K562 (cell line): ENCODE data around the gene GAS2L2. TPM values are rescaled to one million over a fixed set of nuclear protein-coding genes. Genes with fewer than 3 reads are reported as not detected.

Experiments used
- ATAC-seq: fragments of 200-7000 bp; cut with Tn5 transposase; 3 replicates; pipeline ENCODE4 v1.9.1; 2020; ENCODE audit warnings: moderate library complexity
- BruUV-seq: library from RNA; stranded (reverse); fragments of 400-500 nt; replicated peaks from 2 replicates; lab custom pipeline; 2021; lab: Mats Ljungman, UMichigan
- CTCF ChIA-PET: fragments of 300-600 bp; formaldehyde crosslinking; extraction: SDS; loops from one replicate; lab custom pipeline; 2021; ENCODE audit warnings: low intra/inter-chr PET ratio; lab: Yijun Ruan, JAX
- POLR2A ChIA-PET: fragments of 300-600, 350-650 bp; sonication (Branson Sonifier 250); formaldehyde crosslinking; extraction: SDS; loops from one replicate; lab custom pipeline; 2021; ENCODE audit warnings: antibody characterized with exemption, inconsistent platforms; lab: Yijun Ruan, JAX
- DNase-seq, 4 experiments: peaks; one replicate each; pipeline versions ENCODE4 v3.0.0 to v3.0.0-alpha.2; 2011 to 2018; ENCODE audit warnings: low spot score in 3 of 4, mixed read lengths in 3 of 4; ENCODE audit errors: extremely low read depth in 1 of 4
- FAIRE-seq: peaks from 2 replicates; lab custom pipeline; 2011; peaks lifted over from hg19 to GRCh38; lab: Jason Lieb, UNC
- H2AFZ ChIP-seq: 2 replicates; pipeline ENCODE4 v1.6.0; 2011; ENCODE audit warnings: low read depth, low read length, control low read depth, inconsistent platforms
- H3K27ac ChIP-seq: fragments of 200-600 bp; 3 replicates; pipeline ENCODE4 v1.8.0; 2011; ENCODE audit warnings: low read depth, mild to moderate bottlenecking, control low read depth, inconsistent platforms, low read length, moderate library complexity, mixed read lengths; ENCODE audit errors: extremely low read depth
- H3K27me3 ChIP-seq, 2 experiments: fragments of 300-600 bp in 1 of 2; 2 replicates in 1 of 2; 3 replicates in 1 of 2; pipeline versions ENCODE4 v1.6.0 to v1.8.0; 2011; ENCODE audit warnings: inconsistent platforms in 2 of 2, low read length in 2 of 2, mild to moderate bottlenecking in 1 of 2, mixed read lengths in 1 of 2, moderate library complexity in 1 of 2; ENCODE audit not compliant: control insufficient read depth in 2 of 2, insufficient read depth in 2 of 2
- H3K36me3 ChIP-seq: fragments of 300-600 bp; 3 replicates; pipeline ENCODE4 v1.8.0; 2011; ENCODE audit warnings: mild to moderate bottlenecking, low read length, inconsistent platforms; ENCODE audit not compliant: control insufficient read depth, insufficient read depth
- H3K4me1 ChIP-seq, 2 experiments: fragments of 200-600 bp in 1 of 2; replicated peaks in 1 of 2; 2 replicates in 1 of 2; 3 replicates in 1 of 2; pipeline versions ENCODE4 v1.5.1 to v1.8.0; 2011; ENCODE audit warnings: inconsistent platforms in 2 of 2, low read length in 2 of 2, mild to moderate bottlenecking in 1 of 2, mixed read lengths in 1 of 2, moderate library complexity in 1 of 2; ENCODE audit not compliant: control insufficient read depth in 2 of 2, insufficient read depth in 2 of 2
- H3K4me2 ChIP-seq: 2 replicates; pipeline ENCODE4 v1.6.1; 2011; ENCODE audit warnings: low read length, control low read depth, inconsistent platforms, mixed read lengths; ENCODE audit not compliant: insufficient read depth
- H3K4me3 ChIP-seq: fragments of 200-600 bp; sonication (generic), shearing (Covaris generic); 2 replicates; pipeline ENCODE4 v1.5.1; 2016; ENCODE audit warnings: control low read depth, inconsistent platforms
- H3K79me2 ChIP-seq: fragments of 200-600 bp; 3 replicates; pipeline ENCODE4 v1.8.0; 2011; ENCODE audit warnings: low read length, inconsistent platforms; ENCODE audit not compliant: control insufficient read depth, insufficient read depth
- H3K9ac ChIP-seq, 2 experiments: 2 replicates each; pipeline versions ENCODE4 v1.6.0 to v1.6.1; 2011; ENCODE audit warnings: low read depth in 2 of 2, low read length in 2 of 2, control low read depth in 1 of 2, inconsistent platforms in 1 of 2, mild to moderate bottlenecking in 1 of 2, mixed read lengths in 1 of 2; ENCODE audit not compliant: insufficient read depth in 1 of 2
- H3K9me1 ChIP-seq: one replicate; pipeline ENCODE4 v1.6.0; 2011; ENCODE audit warnings: inconsistent platforms, mild to moderate bottlenecking, low read length, moderate library complexity; ENCODE audit not compliant: control insufficient read depth, insufficient read depth
- H3K9me3 ChIP-seq: replicated peaks from 2 replicates; pipeline ENCODE4 v1.5.1; 2011; ENCODE audit warnings: low read depth, low read length, inconsistent platforms; ENCODE audit not compliant: control insufficient read depth, insufficient read depth
- H4K20me1 ChIP-seq: replicated peaks from 2 replicates; pipeline ENCODE4 v1.6.1; 2011; ENCODE audit warnings: low read length, inconsistent platforms, mixed read lengths; ENCODE audit not compliant: control insufficient read depth, insufficient read depth
- CBX2 ChIP-seq: fragments of 200-600 bp; sonication (generic); IDR thresholded peaks from one replicate; pipeline ENCODE4 v1.6.1; 2012; ENCODE audit warnings: mild to moderate bottlenecking, low read length, inconsistent platforms; ENCODE audit not compliant: insufficient read depth, poor library complexity, severe bottlenecking
- CREBBP ChIP-seq: IDR thresholded peaks from one replicate; pipeline ENCODE4 v1.6.1; 2012; ENCODE audit warnings: low read depth, mild to moderate bottlenecking, control low read depth, inconsistent platforms, low read length
- FOS ChIP-seq: IDR thresholded peaks from 3 replicates; pipeline ENCODE4 v1.6.1; 2011; ENCODE audit not compliant: insufficient read length; ENCODE audit errors: extremely low read depth
- HDAC3 ChIP-seq: fragments of 450-650 bp; IDR thresholded peaks from 2 replicates; pipeline ENCODE4 v1.6.1; 2018; ENCODE audit warnings: borderline replicate concordance, mild to moderate bottlenecking, moderate library complexity; ENCODE audit not compliant: partially characterized antibody
- HLTF ChIP-seq: fragments of 450-650 bp; IDR thresholded peaks from 2 replicates; pipeline ENCODE4 v1.6.1; 2016
- KLF1 ChIP-seq: fragments of 450-650 bp; IDR thresholded peaks from 2 replicates; pipeline ENCODE4 v1.6.1; 2016; ENCODE audit warnings: missing genetic modification characterization, missing compliant biosample characterization
- POLR2B ChIP-seq: fragments of 450-650 bp; IDR thresholded peaks from 2 replicates; pipeline ENCODE4 v1.6.1; 2018; ENCODE audit warnings: low read depth; ENCODE audit not compliant: partially characterized antibody
- TAF7 ChIP-seq: fragments of 450-650 bp; IDR thresholded peaks from 2 replicates; pipeline ENCODE4 v1.6.1; 2016; ENCODE audit warnings: missing genetic modification characterization, missing compliant biosample characterization
- TARDBP ChIP-seq: fragments of 450-650 bp; IDR thresholded peaks from 2 replicates; pipeline ENCODE4 v1.6.1; 2016
- TCF3 ChIP-seq: sonication (generic); formaldehyde crosslinking; IDR thresholded peaks from 2 replicates; pipeline ENCODE4 v1.4.0; 2020; ENCODE audit warnings: mild to moderate bottlenecking, missing genetic modification reagents
- ZNF41 ChIP-seq: fragments of 250-450 bp; sonication (Bioruptor Pico); conservative IDR thresholded peaks from 2 replicates; pipeline ENCODE4 v1.4.0; 2020; ENCODE audit warnings: mild to moderate bottlenecking
- WGBS: fragments of 100-300 bp; shearing (Covaris generic); methylation state at CpG from one replicate; pipeline ENCODE4 v1.1.6; 2016; ENCODE audit warnings: low coverage, mixed read lengths; ENCODE audit not compliant: insufficient coverage; ENCODE audit errors: missing lambda C conversion rate; 5-methylcytosine and 5-hydroxymethylcytosine counted together
- in situ Hi-C: fragments of 300-500 bp; cut with MboI; formaldehyde crosslinking; loops from 4 replicates; pipeline ENCODE4 v1.15.0; 2018; ENCODE audit warnings: inconsistent platforms, mixed read lengths
- intact Hi-C: fragments of 100-400 bp; cut with micrococcal nuclease; formaldehyde crosslinking; loops from 2 replicates; pipeline ENCODE4 v1.14.2; 2022
- polyA plus RNA-seq, 8 experiments: library from polyadenylated mRNA; depleted of rRNA in 4 of 8; stranded (reverse) in 5 of 8; unstranded in 3 of 8; fragments of >200 nt; fragmentation: Nextera tagmentation in 2 of 8; fragmentation: Illumina TruSeq in 1 of 8; extraction: Ambion mirVana in 2 of 8; extraction: Trizol in 1 of 8; gene quantifications; 2 replicates each; pipeline versions ENCODE4 v1.2.1 to v1.2.3, GENCODE V29; 2011 to 2014; ENCODE audit warnings: inconsistent platforms in 1 of 8, missing spikeins in 1 of 8
- total RNA-seq, 7 experiments: library from RNA; depleted of rRNA in 6 of 7; stranded (reverse); fragments of >200 nt in 6 of 7; fragmentation: Illumina TruSeq in 2 of 7; extraction: Trizol in 2 of 7; gene quantifications; 2 replicates each; pipeline versions ENCODE4 v1.2.1 to v1.2.3, GENCODE V29; 2011 to 2021; ENCODE audit warnings: low replicate concordance in 1 of 7
- TF ChIP-seq, protein P1 (sequence below): sonication (generic); formaldehyde crosslinking; IDR thresholded peaks from 2 replicates; pipeline ENCODE4 v1.8.0; 2022; ENCODE audit warnings: mild to moderate bottlenecking, missing genetic modification reagents
- TF ChIP-seq, protein P2 (sequence below): sonication (generic); formaldehyde crosslinking; IDR thresholded peaks from 2 replicates; pipeline ENCODE4 v1.4.0; 2020; ENCODE audit warnings: mild to moderate bottlenecking, missing genetic modification reagents
- TF ChIP-seq, protein P3 (sequence below): IDR thresholded peaks from 2 replicates; pipeline ENCODE4 v1.6.1; 2011; ENCODE audit warnings: borderline replicate concordance, low read depth, mild to moderate bottlenecking, moderate library complexity, low read length; ENCODE audit not compliant: insufficient read depth, poor library complexity, severe bottlenecking

The GAS2L2 gene
- total and polyA plus RNA-seq, 9 of the 15 experiments (the other 6 are each of a cell fraction or from before 2014, with no cell fraction given), result not detected

DNA sequence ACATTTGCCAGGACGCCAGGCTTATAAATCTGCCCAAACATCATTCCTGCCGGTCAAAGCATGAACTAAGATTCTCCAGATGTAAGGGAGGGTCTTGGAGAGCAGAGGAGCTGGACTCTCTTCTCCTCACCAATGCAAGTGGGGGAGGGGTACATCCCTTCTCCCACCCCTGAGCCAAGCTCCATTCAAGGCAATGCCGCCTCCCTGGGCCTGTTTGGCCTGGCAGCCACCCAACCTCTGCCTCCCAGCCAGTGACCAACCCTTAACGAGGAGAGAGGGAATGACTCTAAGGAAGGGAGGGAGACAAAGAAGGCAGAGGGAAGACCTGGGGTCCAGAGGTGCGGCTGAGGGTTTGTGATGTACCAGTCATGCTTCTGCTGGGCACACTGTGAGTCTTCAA, 21.5 kb upstream of the GAS2L2 start (continued):
- TF ChIP-seq, protein P1, sequence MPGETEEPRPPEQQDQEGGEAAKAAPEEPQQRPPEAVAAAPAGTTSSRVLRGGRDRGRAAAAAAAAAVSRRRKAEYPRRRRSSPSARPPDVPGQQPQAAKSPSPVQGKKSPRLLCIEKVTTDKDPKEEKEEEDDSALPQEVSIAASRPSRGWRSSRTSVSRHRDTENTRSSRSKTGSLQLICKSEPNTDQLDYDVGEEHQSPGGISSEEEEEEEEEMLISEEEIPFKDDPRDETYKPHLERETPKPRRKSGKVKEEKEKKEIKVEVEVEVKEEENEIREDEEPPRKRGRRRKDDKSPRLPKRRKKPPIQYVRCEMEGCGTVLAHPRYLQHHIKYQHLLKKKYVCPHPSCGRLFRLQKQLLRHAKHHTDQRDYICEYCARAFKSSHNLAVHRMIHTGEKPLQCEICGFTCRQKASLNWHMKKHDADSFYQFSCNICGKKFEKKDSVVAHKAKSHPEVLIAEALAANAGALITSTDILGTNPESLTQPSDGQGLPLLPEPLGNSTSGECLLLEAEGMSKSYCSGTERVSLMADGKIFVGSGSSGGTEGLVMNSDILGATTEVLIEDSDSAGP (CRISPR knock-in tag), result no peak
- no peak for TF ChIP-seq TARDBP
- TF ChIP-seq, protein P2, sequence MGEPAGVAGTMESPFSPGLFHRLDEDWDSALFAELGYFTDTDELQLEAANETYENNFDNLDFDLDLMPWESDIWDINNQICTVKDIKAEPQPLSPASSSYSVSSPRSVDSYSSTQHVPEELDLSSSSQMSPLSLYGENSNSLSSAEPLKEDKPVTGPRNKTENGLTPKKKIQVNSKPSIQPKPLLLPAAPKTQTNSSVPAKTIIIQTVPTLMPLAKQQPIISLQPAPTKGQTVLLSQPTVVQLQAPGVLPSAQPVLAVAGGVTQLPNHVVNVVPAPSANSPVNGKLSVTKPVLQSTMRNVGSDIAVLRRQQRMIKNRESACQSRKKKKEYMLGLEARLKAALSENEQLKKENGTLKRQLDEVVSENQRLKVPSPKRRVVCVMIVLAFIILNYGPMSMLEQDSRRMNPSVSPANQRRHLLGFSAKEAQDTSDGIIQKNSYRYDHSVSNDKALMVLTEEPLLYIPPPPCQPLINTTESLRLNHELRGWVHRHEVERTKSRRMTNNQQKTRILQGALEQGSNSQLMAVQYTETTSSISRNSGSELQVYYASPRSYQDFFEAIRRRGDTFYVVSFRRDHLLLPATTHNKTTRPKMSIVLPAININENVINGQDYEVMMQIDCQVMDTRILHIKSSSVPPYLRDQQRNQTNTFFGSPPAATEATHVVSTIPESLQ, result no peak

DNA sequence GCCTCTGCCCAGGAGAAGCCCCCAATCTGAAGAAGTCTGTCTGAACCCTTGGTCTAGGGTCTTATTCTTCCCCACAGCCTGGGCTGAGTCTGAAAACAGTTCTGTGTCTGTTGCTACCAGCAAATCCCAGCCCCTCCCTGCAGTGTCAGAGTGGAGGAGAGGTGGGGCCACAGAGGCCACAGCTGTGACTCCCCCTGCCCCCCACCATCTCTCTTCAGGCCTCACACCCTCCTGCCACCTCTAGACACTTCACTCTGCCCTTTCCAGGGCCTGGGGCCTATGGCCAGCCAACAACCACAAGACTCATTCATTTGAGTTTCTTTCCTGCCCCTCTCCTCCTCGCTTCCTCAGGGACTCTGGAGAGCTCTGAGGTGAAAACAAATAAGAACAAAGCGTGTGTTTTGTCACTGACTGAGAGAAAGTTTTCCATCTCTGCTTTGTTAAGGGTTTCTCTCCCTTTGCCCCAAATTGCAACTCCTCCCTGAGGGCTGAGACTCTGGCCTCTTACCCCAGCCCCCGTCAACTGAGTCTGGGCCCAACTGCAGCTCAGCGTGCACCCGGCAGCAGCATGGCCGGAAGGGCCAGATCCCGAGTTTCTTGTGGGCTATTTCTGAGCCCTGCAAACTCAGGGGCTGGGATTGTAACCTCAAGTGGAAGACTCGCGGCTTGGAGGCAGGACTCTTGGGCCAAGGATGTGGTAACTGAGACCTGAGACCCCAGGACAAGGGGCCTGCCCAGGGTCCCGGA, 20.8 kb upstream of the GAS2L2 start:
- Histone ChIP-seq H3K4me2 (no peak overlapping the region), H3K9ac (no peak overlapping the region; a peak in 1 of 4 replicates), H3K27me3 (peaks cover 56 to 70% of the 10 kb centered on the region in 2 experiments), H3K4me3 (no peak overlapping the region), H3K9me3 (no peaks in the 10 kb centered on the region), H4K20me1 (no peaks in the 10 kb centered on the region; the same call in 1 of the 2 replicates), H3K36me3 (no peaks in the 10 kb centered on the region), H3K4me1 (peaks cover 0 to 10% of the 10 kb centered on the region in 2 experiments; a peak in 2 of 5 replicates), H3K9me1 (no peaks in the 10 kb centered on the region), H3K79me2 (no peaks in the 10 kb centered on the region), H2AFZ (no peak overlapping the region), H3K27ac (no peak overlapping the region)
- CTCF ChIA-PET, result no interaction called here
- FAIRE-seq (no peak), DNase-seq (no peak), ATAC-seq (peak; percentile 42; the same call in 1 of the 3 replicates)
- POLR2A ChIA-PET, result interaction anchor here (0.7 to 1.2 kb wide), 2 partner anchors 15 to 36 kb away, joined by 3 read pairs; no protein-coding TSS in a partner anchor
- 3% methylated on average over 10 of the region's 10 CpGs for WGBS
- in situ Hi-C loops (no loop called here), intact Hi-C loops (no loop called here)
- TF ChIP-seq HLTF (no peak), CREBBP (no peak), POLR2B (no peak), ZNF41 (CRISPR knock-in tag) (no peak), CBX2 (no peak), KLF1 (tag) (no peak), TAF7 (tag) (no peak), FOS (no peak), TCF3 (CRISPR knock-in tag) (no peak), HDAC3 (no peak)
- TF ChIP-seq, protein P3, sequence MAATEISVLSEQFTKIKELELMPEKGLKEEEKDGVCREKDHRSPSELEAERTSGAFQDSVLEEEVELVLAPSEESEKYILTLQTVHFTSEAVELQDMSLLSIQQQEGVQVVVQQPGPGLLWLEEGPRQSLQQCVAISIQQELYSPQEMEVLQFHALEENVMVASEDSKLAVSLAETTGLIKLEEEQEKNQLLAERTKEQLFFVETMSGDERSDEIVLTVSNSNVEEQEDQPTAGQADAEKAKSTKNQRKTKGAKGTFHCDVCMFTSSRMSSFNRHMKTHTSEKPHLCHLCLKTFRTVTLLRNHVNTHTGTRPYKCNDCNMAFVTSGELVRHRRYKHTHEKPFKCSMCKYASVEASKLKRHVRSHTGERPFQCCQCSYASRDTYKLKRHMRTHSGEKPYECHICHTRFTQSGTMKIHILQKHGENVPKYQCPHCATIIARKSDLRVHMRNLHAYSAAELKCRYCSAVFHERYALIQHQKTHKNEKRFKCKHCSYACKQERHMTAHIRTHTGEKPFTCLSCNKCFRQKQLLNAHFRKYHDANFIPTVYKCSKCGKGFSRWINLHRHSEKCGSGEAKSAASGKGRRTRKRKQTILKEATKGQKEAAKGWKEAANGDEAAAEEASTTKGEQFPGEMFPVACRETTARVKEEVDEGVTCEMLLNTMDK, result no peak
- no TSS peak for BruUV-seq
